Airway epithelial cell (primary cell): ENCODE data around the gene CORO1A. TPM values are rescaled to one million over a fixed set of nuclear protein-coding genes. Genes with fewer than 3 reads are reported as not detected.

Experiments used
- total RNA-seq: library from RNA; depleted of rRNA; stranded (reverse); fragments of >200 nt; gene quantifications from 2 replicates; pipeline ENCODE4 v1.2.3, GENCODE V29; 2015

The CORO1A gene
- total RNA-seq = 16.2 and 18.6 TPM in 2 replicates

DNA sequence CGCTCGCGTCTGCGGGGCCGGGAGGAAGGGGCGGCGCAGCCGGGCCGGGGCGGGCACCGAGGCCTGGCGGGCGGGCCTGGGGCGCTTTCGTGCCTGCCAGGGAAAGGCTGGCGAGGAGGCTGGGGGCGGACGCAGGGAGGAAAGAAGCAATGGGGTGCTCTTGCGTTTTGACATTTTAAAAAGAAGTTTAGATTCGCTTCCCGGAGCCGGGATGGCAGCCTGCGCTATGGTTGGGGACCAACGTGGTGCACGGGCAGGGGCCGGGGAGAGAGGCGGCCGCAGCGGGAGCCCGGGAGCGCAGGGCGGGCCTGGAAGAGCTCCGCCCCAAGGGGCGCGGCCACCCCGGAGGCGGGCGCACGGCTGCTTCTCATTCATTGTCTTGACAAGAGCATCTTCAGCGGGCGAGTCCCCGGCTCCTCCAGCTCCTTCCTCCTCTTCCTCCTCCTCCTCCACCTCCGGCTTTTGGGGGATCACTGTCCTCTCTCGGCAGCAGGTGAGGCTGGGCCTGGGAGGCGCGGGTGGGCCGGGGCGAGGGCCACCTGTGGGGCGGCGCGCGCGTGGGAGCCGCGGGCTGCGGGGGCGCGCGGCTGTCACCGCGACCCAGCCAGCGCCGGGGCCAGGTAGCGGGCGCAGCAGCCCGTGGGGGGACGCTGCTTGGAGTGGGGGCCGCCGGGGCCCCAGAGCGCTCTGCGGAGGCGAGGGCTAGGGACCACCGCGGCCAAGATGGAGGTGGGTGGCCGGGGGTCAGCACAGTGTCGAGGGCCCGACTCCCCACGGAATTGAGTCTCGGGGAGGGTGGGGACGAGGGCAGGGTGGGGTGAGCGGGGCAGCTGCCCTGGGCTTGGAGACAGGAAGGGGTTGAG, at the start of gene CORO1A:
Gene CORO1A (plus strand): TSS at position 370 of the 863 bp plus-strand sequence. CDS start 1,608 bp downstream, outside the sequence.

DNA sequence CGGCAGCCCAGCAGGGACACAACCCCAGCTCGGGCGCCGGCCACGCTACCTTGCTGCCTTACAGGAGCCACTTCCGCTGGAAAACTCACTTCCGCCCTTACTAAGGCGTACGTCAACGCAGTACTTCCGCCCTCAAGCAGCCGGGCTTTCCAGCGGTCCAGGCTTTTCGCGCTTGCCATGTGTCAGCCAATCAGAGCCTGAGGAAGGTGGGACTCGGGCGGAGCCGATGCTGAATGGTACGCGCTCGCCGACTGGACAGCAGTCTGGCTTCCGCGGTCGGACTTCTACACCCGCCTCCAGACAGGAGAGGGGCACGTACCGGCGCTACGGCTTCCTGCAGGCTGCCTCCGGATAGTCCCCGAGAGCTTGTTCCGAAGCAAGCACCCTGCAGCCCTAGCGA, 10.2 kb downstream of the CORO1A start, which contains the start of the genes BOLA2B and SLX1A:
Gene BOLA2B (minus strand): TSS at position 52 of the 400 bp plus-strand sequence. CDS start 71 bp downstream, outside the sequence.
Gene SLX1A (plus strand): TSS at position 261 of the 400 bp plus-strand sequence. CDS start 210 bp downstream, outside the sequence.

DNA sequence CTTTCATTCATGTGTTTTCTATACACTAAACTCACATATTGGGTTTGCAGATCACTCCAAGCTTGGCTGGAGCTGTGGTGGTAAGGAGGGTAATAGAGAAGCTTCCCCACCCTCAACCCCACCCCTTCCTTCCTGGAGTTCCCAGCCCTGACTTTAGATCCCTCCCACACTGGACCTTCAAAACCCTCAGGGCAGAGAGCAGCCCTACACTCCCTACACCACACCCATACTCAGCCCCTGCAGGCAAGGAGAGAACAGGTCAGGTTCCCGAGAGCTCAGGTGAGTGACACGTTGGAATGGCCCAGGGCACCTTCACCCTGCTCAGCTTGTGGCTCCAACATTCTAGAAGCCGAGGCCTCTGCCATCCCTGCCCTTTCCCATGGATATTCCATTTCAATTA, 15.6 kb downstream of the CORO1A start, which contains the start of gene SULT1A3:
Gene SULT1A3 (plus strand): TSS at position 207 of the 400 bp plus-strand sequence. CDS start 1,474 bp downstream, outside the sequence.

Other genes starting within 250 kb of the CORO1A start
- 86.8 and 109 TPM in 2 replicates for gene TMEM219, start 221.5 kb upstream of the CORO1A start, total RNA-seq
- gene TAOK2, start 209.7 kb upstream of the CORO1A start, total RNA-seq = 37.1 and 37.2 TPM in 2 replicates
- 7.5 and 8.9 TPM in 2 replicates for gene HIRIP3, start 188.0 kb upstream of the CORO1A start, total RNA-seq
- 49.0 and 66.1 TPM in 2 replicates for gene INO80E, start 187.4 kb upstream of the CORO1A start, total RNA-seq
- gene DOC2A, start 172.6 kb upstream of the CORO1A start, total RNA-seq = 0.71 TPM in 1 of 2 replicates, not detected in the other
- not detected in 2 replicates for gene C16orf92, start 160.4 kb upstream of the CORO1A start, total RNA-seq
- 0.14 TPM in 1 of 2 replicates, not detected in the other for gene TLCD3B, start 152.3 kb upstream of the CORO1A start, total RNA-seq
- gene ALDOA, start 117.8 kb upstream of the CORO1A start, total RNA-seq = 2,269 and 2,487 TPM in 2 replicates
- 87.6 and 119 TPM in 2 replicates for gene PPP4C, start 107.6 kb upstream of the CORO1A start, total RNA-seq
- 1.2 and 3.3 TPM in 2 replicates for gene TBX6, start 91.7 kb upstream of the CORO1A start, total RNA-seq
- gene YPEL3, start 87.4 kb upstream of the CORO1A start, total RNA-seq = 16.1 and 21.9 TPM in 2 replicates
- 4.4 and 7.9 TPM in 2 replicates for gene GDPD3, start 70.1 kb upstream of the CORO1A start, total RNA-seq
- gene MAPK3, start 60.4 kb upstream of the CORO1A start, total RNA-seq = 62.0 and 62.1 TPM in 2 replicates
- 254 and 612 TPM in 2 replicates for gene BOLA2B, start 10.1 kb downstream of the CORO1A start, total RNA-seq
- 38.1 and 64.8 TPM in 2 replicates for gene SLX1A, start 10.3 kb downstream of the CORO1A start, total RNA-seq
- 0.98 and 7.1 TPM in 2 replicates for gene SULT1A3, start 15.7 kb downstream of the CORO1A start, total RNA-seq
- 0.21 TPM in 1 of 2 replicates, not detected in the other for gene NPIPB13, start 64.9 kb downstream of the CORO1A start, total RNA-seq
- gene CD2BP2, start 171.7 kb downstream of the CORO1A start, total RNA-seq = 38.1 and 39.5 TPM in 2 replicates
- 35.3 and 37.5 TPM in 2 replicates for gene TBC1D10B, start 186.9 kb downstream of the CORO1A start, total RNA-seq
- gene MYL11, start 191.2 kb downstream of the CORO1A start, total RNA-seq = not detected in 2 replicates
- gene SEPTIN1, start 199.0 kb downstream of the CORO1A start, total RNA-seq = not detected in 2 replicates
- 8.3 and 9.5 TPM in 2 replicates for gene ZNF48, start 211.8 kb downstream of the CORO1A start, total RNA-seq
- gene ZNF771, start 224.0 kb downstream of the CORO1A start, total RNA-seq = 7.9 and 19.4 TPM in 2 replicates
- 48.1 and 55.7 TPM in 2 replicates for gene DCTPP1, start 246.4 kb downstream of the CORO1A start, total RNA-seq